ENCODE measurements around the gene HDAC4.

Gene HDAC4

DNA sequence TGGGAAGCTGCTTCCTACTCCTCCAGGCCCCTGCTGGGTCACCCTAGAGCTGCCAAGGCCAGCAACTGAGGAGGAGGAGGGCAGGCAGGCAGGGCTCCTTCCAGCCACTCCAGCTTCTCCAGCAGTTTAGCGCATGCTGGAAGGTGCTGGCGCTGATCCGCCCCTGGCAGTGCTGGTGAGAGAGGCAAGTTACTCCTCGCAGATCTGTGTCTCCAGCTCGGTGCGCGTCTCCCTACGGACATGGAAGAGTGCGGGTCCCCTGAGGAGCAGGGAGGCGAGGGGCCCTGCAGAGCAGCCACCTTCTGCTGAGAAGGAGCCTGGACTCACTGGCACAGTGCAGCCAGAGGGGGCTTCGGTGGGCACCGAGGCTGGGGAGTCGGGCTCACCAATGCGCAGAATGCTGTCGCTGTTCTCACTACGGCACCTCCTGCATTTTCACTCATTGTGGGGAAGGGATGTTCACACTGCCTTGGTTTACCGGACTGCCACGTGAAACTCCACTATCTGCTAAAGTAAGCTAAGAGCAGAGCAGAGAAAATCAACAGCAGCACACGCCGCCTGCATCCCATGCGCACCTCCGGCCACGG lies 206.0 kb downstream of the HDAC4 start:
- no peak for DNase-seq

DNA sequence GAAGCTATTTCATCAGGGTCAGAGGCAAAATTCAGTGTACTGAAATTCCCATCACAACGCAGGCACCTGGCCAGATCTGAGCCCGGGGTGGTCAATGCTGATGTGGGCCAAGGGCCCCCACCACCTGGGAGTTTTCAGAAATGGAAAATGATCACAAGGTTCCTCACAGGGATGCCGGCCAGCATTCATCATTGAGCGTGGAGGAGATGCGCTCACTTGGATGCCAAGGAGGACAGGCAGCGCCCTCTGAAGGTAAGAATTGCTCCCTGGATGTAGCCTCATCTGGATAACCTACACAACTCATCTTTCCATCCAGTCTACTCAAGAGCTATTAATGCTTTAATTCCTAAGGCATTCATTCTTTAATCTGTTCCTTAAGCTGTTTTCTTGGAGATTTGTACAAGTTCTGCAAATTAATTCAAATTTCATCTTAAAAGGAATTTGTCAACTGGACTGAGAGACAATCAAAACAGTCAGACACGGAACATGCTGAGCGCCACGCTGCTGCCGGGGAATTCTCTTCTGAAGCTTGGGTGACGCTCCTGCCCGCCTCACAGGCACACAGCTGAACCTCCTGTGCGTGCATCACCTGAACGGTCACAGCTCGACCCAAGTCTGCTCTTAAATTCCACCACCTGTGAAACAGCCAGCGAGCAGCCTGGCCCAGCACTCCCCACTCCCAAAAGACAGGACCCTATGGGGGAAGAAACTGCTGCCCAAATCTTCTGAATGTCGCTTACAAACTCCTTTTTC lies 206.7 kb downstream of the HDAC4 start:
- DNase-seq: no peak

DNA sequence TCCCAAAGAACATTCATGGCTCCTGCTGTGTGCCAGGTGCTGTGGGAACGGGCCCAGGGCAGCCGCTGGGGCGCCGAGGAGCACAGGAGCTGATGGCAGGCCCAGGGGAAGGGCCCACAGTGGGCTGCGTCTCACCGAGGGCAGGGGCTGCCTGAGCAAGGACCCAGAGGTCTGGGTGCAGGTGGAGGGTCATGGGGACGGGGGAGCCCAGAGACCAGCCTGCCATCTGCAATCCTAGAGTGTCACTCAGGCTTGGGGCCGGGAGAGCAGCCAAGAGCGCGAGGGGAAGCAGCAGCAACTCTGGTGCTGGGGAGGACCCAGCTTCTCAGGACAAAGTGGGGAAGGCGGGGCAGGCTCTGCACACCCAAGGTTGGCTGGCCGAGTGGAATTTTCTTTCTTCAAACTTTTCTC lies 207.4 kb downstream of the HDAC4 start:
- no peak for DNase-seq

DNA sequence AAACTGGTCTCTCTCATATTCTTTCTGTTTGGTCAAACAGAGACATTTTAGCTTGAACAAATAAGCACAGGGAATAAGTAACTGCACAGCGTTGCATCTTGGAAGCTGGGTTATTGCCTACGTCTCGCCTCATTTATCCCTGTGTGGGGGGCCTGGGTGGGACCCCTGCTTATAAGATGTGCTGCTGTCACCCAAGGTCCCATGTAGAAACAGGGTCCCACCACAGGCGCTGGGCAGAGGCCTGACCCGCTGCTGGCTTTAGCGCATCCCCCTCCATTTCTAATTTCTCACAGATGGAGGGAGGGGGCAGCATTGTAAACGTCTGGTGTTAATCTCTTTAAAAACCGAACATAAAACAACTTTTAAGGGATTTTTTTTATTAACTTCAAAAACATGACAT lies 207.8 kb downstream of the HDAC4 start:
- no peak for DNase-seq

DNA sequence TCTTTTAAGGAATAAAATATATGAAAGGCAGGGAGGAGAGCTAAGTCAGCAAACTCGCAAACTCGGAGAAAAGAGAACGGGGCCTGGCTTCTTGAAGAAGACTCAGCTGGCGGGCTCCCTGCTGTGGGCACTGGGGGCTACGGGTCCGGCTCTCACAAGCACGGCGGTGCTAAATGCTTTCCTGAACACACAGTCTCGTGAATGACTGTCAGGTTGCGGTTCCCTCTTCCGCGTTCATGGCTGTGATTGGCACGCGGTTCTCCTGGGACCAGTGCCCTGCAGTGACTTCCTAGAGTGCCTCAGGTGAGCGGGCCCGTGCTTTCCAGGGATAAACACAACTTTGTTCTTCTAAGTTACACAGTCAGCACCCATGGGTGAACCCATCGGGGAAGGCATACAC lies 208.4 kb downstream of the HDAC4 start:
- no peak for DNase-seq

DNA sequence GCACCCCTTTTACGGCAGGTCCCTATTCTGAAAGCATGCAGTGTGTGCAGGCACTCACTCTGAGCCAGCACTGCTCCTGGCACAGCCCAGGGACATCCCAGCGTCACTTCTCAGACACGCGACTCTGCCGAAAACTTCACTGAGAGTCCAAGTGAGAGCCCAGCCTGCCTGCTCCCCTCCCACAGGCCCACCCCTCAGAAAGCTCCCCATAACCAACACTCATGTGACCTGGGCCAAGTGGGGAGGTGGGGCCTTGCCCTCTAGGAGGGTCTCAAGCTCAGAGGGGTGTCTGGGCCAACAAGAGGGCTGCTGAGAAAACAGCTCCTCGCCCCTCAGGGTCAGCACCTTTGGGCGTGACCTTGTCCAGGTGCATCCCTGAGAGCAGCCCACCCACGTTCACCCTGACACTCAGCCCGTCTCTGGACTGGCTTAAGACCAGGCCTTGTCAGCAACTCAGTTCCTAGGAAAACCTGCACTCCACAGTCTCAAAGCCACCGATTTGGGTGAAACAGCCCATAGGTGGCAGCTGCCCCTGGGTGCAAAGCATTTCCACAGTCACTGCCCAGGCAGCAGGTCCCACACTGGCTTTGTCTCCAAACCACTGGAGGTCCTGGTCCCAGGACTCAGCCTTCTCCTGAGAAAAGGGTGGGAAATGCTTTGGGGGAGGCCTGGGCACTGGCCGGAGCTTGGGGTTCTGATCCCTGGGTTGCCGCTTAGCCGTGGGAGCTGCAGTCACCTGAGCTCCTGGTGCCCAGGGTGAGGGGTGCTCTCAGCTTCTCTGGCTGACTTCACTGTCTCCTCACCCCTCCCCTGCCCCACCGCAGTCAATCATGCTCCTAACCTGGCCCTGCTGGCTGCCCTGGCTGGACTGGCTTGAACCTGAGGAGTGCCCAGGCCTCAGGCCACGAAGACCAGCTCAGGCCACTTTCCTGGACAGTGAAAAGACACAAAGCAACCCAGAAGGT lies 209.6 kb downstream of the HDAC4 start:
- no peak for DNase-seq

DNA sequence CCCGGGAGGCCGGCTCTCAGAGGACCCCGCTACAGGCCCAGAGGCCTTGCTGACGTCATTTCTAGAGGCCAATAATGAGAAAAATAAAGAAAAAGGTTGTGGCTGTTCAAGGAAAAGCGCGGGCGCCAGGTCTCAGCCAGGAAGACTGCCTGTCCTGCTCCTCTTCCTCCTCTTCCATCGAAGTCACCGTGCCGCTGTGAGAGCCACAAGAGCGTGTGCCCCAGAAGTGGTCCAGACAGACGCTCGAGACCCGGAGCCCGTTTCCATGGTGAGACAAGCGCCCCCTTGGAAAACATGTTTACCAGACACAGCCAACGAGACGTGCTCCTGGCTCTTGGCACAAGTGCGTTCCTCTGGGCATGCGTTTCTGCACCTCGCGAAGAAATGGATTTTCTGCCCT lies 210.5 kb downstream of the HDAC4 start:
- no peak for DNase-seq

DNA sequence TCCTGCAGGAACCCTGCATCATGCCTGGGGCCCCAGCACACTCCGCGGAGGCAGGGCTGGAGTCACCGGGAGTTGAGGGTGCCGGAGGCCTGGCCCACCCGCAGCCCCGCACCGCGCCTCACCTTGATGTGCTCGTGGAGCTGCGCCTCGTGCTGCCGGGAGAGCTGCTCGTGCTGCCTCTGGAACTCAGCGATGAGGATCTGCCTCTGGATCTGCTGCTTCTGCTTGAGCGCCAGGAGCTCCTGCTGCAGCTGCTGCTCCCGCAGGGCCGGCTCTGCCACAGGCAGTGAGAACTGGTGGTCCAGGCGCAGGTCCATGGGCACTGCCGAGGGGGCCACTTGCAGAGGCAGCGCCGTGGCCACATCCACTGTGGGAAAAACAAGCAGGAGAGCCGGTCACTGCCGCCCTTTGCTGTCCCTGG lies 211.1 kb downstream of the HDAC4 start:
- DNase-seq: no peak

DNA sequence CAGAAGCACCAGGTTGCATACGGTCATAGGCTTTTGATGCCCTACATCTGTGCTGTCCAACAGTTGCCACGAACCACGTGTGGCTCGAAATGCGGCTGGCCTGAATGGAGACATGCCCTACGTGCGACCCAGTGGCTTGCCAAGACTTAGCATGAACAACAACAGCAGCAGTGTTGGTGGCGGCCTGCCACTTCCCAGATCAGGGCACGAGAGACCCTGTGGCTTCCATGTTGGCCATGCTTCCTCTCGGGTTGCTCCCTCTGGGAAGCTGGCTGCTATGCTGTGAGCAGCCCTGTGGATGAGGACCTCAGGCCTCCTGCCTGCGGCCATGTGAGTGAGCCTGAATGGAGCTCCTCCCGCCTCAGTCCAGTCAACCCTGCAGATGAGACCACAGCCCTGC lies 212.3 kb downstream of the HDAC4 start:
- DNase-seq: no peak

DNA sequence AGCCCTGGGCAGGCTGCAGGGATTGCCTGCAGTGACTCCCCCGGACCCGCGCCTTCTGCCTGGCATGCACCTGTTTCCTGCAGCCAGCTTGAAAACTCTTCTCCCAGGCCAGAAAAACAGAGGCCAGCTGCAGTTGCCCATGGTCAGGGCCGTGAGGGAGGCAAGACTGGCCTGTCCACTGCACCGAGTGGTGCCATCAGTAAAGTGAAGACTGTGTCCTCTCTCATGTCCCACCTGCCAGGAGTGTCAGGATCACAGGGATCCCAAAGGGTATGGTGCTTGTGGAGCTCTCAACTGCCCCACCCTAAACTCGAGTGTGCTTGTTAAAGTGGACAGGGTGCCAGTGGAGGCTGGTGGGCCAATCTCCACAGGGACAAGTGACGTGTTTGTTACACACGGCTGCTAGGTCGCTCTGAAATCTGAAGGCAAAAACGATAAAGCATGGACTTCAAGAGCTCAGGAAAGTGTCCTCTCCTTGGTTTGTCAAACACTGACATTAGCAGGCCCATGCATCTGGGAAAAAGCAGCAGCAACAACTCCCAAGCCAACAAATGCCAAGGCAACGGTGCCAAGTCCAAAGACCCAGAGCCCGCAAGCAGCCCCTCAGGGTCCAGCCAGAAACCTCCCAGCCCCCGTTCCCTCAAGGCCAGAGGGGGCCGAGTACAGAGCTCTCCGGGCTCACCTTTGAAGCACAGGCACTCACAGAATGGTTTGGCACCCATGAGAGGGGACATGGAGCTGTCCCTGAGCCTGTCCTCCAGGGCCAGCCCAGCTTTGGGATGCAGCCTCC lies 213.2 kb downstream of the HDAC4 start:
- no peak for DNase-seq

DNA sequence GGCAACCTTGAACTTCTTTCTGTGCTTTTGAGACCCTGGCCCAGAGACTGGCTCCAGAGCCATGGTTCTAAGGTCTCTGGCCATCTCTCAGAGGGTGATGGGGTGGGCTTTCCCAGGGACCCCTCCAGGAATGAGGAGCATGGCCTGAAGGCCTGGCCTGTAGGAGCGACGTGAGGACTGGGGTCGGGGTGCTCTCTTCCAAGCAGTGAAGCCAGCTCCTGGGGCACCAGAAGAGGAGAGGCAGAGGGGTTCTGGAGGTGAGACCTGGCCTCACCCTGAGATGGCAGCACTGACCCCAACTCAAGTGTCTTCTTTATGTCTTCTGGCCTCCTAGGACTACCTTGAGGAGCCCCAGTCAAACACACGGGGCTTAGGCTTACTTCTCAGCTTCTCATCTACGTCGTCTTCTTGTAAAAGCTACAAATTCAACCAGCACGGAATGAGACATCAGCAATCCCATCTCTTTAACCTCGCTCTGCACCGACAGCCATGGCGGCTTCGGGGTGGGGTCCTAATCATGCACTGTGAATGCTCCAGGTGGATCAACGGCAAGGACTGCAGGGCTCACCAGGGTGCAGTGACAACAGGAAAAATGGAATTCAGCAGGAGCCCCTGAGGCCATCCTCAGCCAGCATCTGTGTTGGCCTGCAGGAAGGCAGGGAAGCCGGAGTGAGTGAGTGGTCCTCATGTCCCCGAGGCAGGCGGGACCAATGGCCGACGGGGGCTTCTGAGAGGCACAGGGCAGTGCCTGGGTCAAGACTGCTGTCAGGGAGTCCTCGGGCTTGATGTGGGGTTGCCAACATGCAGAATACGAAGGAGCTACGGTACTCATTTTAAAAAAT lies 214.1 kb downstream of the HDAC4 start:
- DNase-seq: no peak

DNA sequence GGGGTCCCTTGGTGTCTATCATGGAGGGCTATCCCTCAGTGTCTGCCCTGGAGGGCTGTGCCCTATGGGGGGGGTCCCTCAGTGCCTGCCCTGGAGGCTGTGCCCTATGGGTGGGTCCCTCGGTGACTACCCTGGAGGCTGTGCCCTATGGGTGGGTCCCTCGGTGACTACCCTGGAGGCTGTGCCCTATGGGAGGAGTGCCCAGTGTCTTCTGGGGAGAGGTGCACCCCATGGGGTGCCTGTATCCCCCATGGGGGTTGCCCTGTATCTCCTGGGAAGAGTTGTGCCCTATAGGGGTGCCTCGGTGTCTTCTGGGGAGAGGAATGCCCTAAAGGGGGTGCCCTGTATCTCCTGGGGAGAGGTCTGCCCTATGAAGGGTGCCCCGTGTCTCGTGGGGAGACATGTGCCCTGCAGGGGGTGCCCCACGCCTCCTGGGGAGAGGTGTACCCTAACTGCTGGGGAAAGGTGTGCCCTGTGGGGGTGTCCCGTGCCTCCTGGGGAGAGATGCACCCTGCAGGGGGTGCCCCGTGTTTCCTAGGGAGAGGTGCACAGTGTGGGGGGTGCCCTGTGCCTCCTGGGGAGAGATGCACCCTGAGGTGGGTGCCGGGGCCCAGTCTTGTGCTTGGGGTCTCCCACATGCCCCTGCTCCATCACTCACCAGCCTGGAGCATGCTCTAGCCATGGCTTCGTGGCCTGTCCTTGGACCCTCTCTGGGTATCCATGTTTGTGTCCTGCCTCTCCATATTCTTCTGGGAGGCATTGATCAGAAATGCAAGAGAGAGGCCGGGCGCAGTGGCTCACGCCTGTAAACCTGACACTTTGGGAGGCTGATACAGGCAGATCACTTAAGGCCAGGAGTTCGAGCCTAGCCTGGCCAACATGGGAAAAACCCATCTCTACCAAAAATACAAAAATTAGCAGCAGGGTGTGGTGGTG lies 215.6 kb downstream of the HDAC4 start:
- no peak for DNase-seq

DNA sequence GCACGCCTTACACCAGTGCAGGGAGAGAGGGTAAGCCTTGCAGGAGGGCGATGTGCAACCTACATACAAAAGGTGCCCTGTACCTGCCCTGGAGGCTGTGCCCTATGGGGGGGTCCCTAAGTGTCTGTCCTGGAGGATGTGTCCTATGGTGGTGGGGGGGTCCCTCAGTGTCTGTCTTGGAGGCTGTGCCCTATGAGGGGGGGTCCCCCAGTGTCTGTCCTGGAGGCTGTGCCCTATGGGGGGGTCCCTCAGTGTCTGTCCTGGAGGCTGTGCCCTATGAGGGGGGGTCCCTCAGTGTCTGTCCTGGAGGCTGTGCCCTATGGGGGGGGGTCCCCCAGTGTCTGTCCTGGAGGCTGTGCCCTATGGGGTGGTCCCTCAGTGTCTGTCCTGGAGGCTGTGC lies 216.6 kb downstream of the HDAC4 start:
- DNase-seq: no peak

DNA sequence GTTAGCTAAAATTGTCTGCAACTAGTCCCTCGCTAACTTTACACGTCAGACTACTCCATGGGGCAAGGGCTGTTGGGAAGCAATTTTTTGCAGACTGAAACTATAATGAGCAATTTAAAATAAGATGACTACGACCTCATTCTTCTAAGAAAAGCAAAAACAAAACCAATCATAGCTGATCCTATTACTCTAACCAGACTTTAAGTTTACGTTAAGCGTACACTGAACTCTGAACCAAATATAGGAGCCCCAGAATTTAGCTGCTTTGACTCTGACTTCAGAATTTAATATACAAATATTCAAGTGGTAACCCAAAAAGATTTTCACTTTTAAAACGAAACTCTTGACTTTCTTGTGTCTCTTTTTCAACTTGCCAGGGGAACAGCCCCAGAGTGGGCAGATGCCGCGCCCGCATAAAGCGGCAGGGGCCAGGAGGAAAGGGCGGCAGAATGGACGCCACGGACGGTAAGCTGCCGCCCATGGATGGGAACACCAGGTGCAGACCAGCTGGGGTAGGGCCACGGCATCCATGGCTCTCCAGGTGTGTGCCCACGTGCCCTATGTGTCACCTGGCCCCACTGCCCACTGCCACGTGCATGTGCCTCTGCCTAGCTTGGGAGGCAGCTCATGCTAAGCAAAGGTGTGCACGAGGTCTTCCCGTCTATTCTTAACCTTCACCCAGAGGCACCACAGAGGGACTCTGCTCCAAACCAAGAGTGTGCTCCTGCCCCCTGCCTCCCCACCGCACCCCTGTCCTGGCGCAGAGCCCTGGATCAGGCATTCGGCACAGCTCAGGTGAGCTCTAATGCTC lies 217.6 kb downstream of the HDAC4 start:
- DNase-seq: no peak

DNA sequence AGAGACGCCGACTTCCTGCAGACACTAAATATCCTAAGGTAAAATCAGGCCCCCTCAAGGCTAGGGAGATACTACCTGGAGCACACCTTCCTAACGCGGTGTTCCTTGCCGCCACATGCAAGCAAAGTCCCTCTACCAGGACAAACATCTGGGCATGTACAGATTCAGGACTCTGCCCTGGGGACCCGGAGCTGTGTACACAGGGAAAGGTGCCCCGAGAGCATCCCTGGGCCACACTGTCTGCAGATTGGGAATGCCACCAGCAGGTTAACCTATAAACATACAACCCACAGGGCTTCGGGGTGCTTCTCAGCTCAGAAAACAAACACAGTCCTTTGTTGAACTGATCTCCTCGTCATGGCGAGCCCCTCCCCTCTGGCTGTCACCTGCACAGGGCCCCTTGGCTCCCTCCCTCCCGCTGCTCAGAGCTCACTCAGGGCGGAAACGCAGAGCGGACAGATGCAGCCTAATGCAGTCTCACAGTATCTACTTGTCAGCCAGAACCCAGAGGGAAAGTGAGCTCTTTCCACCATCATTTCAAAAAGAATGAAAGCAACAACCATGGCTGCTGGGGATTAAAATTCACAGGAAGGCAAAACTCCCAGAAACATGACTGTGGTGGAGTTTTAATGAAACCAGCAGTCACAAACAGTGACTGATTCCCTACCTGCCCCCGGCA lies 218.8 kb downstream of the HDAC4 start:
- DNase-seq: no peak

DNA sequence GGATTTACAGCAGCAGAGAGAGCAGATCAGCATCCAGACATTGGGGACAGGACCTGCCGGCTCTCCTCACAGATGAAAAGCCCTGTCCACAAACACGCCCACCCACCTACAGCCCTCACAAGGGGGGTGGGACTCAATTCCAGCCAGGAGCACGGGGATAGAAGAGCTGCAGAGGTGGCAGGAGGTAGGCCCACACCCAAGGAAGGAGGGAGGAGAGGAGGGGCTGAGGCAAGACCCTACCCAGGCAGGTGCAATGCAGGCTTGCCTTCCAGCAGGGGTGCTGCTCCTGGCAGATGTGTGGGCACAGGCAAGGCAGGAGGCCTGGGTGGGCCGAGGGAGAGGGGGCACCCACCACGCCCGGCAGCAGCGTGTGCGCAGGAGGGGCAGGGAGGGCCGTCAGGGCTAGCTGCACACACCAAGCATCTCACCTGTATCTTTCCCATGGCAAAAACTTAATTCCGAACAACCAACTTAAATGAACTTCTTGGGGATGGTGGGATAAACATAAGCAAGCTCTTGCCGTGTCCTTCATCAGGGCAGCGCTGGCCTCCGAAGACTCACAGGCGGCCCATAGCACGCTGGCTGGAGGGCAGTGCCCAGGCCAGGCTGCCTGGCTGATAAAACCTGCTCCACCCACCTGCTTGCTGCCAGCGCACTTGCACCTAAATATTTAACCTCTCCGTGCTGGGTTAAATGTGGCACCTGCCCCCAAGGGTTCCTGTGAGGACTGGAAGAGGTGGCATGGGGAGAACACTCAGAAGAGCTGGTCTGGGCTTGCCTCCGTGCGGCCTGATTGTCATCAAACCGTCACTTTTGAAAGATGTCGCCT lies 219.5 kb downstream of the HDAC4 start:
- DNase-seq: no peak

DNA sequence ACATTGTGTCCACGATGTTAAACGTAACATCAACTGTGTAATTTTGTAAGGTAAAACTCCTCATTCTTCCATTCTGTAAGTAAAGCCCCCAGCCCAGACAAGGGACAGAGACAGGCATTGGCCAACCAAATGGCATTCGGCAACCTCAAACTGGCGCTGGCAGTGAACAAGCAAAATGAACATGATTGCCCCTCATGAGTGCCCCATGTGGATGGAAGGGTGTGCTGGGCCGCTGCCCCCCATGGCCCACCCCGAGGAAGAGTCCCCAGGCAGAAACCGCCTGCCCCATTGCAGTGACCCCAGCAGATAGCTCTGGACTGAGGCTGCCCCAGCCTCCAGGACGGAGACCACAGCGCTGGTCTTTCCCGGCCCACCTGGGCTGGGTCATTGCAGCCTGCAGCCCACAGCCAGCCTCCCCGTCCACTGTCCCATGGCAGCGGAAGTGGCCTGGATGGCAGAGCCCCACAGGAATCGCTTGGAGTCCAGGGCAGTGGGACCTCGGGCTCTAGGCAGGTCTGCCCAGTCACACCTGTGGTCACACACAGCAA lies 220.2 kb downstream of the HDAC4 start:
- DNase-seq: no peak

DNA sequence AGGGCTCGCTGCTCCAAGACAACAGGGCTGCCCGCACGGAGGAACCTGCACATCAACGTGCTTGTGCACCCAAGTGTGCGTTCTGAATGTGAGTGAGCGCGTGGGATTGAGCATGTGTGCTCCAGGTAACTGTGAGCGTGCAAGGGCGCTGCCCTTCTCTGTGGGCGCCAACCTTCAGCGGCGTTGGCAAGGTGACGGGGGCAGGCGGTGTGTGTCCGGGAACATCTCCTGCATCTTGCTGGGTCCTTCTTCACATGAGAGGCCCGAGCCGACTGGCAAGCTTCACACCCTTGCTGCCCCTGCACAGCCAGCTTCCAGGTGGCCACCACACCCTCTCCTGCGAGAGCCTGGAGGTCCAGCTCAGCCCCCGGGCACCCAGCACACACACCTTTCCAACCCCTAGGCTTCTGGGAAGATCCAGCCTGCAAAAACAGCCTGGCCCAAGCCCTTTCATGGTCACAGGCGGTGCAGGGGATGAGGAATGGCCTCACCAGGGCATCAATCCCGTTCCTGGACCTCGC lies 220.9 kb downstream of the HDAC4 start:
- DNase-seq: no peak

Measured in CD4-positive, alpha-beta T cell treated with Interleukin-12 subunit alpha and Interleukin-12 subunit beta, for 1 hour (primary cell).